Activated naive CD4-positive, alpha-beta T cell (primary cell): Measurements from ENCODE around the gene SSH3.

Experiments used
- DNase-seq, 4 experiments: peaks; one replicate each; lab custom pipeline; 2025; lab: John Stamatoyannopoulos, UW

Gene SSH3

GRCh38 chr11:67293090-67293489 is 10.2 kb upstream of the SSH3 start:
- no peak for DNase-seq

GRCh38 chr11:67295846-67296245 is 7.5 kb upstream of the SSH3 start:
- no peak for DNase-seq

DNA sequence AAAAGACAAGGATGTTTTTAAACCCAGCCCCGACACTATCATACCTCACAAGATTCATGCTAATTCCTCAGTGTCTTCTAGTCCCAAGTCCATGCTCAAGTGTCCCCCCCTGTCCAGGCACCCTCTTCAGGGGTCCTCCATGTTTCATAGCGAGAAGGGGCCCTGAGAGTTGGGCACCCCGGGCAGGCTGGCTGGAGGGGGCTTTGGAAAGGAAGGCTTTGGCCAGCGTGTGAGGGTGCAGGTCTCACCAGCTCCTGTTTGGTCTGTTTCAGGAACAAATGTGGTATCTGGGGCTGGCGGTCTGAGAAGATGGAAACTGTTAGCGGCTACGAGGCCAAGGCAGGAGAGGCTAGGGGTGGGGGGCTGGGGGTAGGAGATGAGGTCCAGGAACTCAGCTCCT is 4.5 kb upstream of the SSH3 start:
- DNase-seq = no peak

DNA sequence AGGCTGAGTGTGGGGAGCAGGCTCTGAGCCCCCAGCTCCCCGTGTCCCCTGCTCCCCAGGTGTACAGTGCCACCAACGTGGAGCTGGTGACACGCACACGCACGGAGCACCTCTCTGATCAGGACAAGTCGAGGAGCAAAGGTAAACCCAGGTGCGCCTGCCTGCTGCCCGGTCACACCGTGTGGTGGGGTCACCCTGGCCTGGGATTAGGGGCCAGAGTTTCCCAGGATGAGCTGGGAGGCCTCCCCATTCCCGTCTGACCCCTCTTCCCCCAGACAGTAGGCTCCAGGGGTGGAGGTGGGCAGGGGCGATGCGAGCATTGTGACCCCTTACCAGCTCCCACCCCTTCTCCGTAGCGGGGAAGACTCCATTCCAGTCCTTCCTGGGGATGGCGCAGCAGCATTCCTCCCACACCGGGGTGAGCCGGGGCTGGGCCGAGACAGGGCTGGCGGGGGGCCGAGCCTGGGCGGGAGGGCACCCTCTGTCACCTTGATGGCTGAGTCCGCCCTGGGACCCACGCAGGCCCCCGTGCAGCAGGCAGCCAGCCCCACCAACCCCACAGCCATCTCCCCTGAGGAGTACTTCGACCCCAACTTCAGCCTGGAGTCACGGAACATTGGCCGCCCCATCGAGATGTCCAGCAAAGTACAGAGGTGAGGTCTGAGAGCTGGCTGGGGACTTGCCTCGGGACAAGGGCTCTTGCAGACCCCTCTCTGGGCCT is 3.7 kb upstream of the SSH3 start:
- DNase-seq = no peak

DNA sequence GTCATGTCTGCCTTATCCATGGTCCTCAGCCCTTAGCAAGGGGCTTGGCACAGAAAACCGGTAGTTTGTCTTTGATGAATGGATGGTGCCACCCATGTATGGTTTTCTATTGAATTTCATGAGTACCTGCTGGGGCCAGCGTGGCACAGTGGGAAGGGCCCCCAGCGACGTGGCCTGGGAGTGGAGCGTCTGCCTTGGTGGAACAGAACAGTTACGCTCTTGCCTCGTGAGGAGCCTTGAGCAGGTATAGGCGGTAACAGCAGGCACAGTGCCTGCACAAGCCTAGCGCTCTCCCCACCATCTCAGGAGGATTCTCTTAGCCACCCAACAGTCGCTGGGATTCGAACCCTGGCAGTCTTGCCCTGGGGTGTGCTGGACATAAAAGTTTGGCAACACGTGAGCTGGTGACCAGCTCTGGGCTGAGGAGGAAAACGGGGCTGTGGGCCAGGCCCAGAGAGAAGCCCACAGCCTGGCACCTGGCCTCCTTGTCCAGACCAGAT is 3.0 kb upstream of the SSH3 start:
- no peak for DNase-seq

DNA sequence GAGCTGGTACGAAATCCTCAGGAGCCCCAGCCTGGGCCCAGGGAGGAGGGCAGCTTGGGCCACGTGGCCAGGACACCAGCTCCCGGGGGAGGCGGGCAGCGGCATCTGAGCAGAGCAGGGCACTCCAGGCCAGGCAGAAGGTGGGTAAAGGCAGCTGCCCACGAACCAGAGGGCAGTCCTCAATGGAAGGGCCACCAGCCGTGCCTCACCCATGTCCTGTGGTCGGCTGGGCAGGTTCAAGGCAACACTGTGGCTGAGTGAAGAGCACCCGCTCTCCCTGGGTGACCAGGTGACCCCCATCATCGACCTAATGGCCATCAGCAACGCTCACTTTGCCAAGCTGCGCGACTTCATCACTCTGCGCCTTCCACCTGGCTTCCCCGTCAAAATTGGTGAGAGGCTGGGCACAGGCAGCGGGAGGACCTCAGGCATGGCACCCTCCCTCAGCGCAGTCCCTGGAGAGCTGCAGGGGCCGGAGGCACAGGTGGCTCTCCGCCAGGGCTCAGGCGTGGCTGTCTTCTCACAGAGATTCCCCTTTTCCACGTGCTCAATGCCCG is 2.5 kb upstream of the SSH3 start:
- no peak for DNase-seq

DNA sequence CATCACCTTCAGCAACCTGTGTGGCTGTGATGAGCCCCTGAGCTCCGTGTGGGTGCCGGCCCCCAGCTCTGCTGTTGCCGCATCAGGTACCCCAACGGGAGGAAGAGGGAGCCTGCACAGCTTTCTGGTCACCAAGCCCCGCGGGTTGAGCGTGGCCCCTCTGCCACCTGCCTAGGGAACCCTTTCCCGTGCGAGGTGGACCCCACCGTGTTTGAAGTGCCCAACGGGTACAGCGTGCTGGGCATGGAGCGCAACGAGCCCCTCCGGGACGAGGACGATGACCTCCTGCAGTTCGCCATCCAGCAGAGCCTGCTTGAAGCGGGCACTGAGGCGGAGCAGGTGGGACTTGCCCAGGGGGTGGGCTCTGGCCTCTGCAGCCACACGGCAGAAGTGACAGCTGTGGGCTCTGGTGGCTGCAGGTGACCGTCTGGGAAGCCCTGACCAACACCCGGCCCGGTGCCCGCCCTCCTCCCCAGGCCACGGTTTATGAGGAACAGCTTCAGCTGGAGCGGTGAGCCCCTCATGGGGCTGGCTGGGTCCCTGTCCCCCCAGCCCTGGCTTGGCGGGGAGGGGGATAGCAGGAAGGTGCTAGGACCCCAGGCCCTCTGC is 1.9 kb upstream of the SSH3 start:
- no peak for DNase-seq

DNA sequence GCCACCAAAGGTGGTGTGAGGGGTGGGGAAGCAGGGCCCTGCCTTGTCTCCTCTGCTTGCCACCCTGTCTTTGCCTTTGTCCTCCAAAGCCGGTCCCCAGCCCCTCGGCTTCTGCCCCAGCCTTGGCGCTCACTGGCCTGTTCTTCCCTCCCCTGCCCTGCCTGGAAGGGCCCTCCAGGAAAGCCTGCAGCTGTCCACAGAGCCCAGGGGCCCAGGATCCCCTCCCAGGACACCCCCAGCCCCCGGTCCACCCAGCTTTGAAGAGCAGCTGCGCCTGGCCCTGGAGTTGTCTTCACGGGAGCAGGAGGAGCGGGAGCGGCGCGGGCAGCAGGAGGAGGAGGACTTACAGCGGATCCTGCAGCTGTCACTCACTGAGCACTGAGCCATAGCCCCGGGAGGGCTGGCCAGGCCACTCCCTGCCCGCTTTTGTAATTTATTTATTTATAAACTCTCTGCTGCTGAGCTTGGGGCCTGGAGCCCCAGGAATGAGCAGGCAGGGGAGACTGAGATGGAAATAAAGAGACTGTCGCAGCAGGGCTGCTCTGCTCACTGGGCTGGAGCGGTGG is 1.3 kb upstream of the SSH3 start:
- no peak for DNase-seq

DNA sequence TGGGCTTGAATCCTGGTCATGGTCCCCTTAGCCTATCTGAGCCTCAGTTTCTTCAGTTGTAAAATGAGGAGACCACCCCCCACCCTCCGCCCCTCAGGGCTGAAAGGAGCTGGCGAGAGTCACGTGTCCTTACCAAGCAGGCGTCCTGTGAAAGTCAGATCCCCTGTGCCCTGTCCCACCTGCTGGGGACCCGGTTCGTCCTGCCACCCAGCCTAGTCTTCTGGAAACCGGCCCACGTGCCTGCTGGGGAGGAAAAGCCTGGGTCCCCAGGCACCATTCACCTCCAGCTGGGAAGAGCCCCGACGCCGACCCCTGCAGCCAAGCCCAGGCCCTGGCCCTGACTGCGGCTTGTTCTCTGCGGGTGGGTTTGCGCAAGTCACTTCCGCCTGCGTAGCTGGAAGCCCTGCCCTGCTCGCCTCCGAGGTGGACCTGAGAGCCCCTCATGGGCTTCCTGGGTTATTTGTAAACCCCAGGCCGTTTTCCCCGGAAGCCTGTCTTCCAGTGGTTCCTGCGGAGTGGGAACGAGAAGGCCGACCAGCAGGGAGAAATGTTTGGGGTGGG is 679 bp upstream of the SSH3 start:
- no peak for DNase-seq

DNA sequence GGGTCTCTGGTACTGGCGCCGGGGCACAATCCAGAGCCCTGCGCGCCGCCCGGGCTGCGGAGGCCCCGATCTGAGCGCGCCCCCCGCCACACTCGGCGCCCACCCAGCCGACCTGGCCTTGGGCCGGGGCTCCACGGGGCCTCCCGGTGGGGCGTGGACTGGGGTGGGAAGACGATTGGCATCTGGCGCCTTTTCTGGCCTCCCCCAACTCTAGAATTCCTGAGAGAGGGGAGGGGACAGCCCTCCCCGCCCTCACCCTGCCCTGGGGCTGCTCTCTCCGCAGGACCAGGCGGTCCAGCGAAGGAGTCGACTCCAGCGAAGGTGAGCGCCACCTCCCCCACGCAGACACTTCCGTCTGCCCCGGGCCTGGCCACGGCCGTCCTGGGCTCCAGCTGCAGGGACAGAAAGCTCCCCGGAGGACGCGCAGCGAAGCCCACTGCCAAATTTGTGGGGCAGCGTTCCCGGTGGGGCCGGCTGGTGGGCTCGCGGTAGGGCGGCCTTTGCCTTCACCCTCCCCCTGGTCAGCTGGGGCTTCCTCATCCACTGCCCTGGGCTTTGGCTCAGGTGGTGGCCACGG is 593 bp downstream of the SSH3 start:
- DNase-seq = peak in 1 of 4 experiments; percentile 32

DNA sequence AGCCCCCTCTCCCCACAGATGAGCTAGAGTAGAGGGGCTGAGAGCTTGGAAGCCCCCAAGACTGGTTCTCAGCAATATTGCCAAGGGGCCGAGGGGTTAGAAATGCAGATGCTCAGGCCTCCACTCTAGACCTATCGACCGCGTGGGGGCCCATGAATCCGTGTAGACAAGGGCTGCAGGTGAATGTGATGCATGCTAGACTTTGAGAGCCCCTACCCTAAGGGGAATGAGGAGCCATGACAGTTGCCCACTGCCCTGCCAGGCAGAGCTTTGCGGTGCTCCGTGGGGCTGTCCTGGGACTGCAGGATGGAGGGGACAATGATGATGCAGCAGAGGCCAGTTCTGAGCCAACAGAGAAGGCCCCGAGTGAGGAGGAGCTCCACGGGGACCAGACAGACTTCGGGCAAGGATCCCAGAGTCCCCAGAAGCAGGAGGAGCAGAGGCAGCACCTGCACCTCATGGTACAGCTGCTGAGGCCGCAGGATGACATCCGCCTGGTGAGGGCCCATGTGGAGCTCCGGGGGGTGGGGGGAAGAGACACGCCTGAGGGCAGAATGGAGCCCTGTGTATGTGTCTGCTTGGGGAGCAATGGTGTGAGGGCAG is 1.3 kb downstream of the SSH3 start:
- DNase-seq = no peak

DNA sequence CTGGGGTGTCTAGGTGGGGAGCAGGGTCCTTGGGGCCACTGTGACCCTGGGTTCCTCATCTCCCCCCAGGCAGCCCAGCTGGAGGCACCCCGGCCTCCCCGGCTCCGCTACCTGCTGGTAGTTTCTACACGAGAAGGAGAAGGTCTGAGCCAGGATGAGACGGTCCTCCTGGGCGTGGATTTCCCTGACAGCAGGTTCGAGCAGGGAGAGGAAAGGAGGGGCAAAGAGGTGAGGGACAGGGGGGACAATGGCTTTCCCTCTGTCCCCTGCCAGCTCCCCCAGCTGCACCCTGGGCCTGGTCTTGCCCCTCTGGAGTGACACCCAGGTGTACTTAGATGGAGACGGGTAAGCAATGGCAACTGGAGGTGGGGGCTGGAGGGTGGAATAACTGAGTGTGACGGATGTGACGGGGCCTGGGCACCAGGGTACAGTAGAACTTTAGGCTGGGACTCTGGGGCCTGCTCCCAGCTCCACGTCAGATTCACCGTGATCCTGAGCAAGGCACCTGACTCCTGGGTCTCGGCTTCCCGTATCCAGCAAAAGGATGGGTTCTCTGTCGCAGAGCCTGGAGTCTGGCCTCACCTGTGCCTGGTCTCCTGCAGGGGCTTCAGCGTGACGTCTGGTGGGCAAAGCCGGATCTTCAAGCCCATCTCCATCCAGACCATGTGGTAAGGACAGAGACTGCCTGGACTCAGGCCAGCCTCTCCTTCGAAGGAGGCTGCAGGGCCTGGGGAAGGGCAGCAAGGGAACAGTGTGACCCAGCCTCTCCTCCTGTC is 3.6 kb downstream of the SSH3 start:
- DNase-seq = no peak

DNA sequence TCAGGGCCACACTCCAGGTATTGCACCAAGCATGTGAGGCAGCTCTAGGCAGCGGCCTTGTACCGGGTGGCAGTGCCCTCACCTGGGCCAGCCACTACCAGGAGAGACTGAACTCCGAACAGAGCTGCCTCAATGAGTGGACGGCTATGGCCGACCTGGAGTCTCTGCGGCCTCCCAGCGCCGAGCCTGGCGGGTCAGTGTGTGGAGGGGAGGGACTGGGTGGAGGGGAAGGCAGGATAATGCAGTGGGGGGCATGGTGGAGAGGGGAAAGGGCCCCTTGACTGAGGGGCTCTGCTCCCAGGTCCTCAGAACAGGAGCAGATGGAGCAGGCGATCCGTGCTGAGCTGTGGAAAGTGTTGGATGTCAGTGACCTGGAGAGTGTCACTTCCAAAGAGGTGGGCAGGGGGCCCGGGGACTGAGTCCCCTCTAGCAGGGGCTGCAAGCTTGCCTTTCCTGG is 4.2 kb downstream of the SSH3 start:
- DNase-seq = no peak

GRCh38 chr11:67308031-67308866 is 4.9 kb downstream of the SSH3 start:
- DNase-seq = no peak

GRCh38 chr11:67309166-67309565 is 5.8 kb downstream of the SSH3 start:
- DNase-seq = no peak

DNA sequence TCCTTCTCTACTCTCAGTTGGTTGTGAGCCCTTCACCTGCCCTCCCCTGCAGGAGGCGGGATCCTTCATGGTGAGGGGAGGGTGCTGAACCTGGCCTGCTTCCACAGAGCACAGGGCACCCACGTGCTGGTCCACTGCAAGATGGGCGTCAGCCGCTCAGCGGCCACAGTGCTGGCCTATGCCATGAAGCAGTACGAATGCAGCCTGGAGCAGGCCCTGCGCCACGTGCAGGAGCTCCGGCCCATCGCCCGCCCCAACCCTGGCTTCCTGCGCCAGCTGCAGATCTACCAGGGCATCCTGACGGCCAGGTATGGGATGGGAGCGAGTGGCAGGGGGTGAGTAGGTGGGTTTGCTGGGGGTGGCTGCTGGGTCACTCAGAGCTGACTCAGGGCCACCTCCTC is 6.3 kb downstream of the SSH3 start:
- no peak for DNase-seq

- DNase-seq = no peak
Measured at GRCh38 chr11:67310246-67311050, 7.1 kb downstream of the SSH3 start.

DNA sequence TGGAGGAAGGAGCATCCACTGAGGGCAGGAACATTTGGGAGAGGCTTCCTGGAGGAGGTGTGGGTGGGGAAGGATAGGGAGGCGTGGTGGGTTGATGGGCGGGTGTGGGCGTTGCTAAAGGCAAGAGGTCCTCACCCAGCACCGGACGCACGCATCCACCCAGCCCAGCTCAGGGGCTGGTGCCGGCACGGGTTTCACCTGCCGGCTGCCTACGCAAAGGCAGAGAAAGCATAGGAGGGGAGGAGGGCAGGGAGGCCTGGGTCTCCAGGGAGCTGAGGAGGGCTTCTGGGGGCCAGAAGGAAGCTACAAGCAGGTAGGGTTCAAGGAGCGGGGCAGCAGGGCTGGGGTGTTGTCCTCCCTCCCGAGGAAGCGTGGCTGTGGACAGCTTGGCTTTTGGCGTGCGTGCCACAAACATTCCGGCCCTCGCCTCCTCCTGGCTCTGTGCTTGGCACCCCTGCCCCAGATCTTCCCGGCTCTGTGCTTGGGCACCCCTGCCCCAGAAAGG is 7.8 kb downstream of the SSH3 start:
- DNase-seq = no peak

DNA sequence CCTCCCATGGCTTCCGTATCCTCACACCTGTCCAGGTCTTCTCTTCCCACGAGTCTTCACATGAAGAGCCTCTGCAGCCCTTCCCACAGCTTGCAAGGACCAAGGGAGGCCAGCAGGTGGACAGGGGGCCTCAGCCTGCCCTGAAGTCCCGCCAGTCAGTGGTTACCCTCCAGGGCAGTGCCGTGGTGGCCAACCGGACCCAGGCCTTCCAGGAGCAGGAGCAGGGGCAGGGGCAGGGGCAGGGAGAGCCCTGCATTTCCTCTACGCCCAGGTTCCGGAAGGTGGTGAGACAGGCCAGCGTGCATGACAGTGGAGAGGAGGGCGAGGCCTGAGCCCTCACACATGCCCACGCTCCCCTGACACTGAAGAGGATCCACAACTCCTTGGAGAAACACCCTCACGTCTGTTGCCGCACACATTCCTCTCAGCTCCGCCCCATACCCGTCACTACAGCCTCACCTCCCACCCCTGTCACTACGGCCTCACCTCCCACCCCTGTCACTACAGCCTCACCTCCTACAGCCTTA is 8.3 kb downstream of the SSH3 start:
- DNase-seq = no peak
